HepG2 (cell line): ENCODE data around the gene DIPK1B. TPM values are rescaled to one million over a fixed set of nuclear protein-coding genes. Genes with fewer than 3 reads are reported as not detected.

Experiments used
- ATAC-seq: fragments of 200-7000 bp; cut with Tn5 transposase; 3 replicates; pipeline ENCODE4 v1.9.1; 2020; ENCODE audit warnings: mild to moderate bottlenecking, moderate library complexity
- BruUV-seq: library from RNA; stranded (reverse); fragments of 400-500 nt; replicated peaks from 2 replicates; lab custom pipeline; 2021; lab: Mats Ljungman, UMichigan
- CTCF ChIA-PET: fragments of 300-600 bp; formaldehyde crosslinking; extraction: SDS; loops from one replicate; lab custom pipeline; 2021; ENCODE audit warnings: low total read pairs, inconsistent platforms, low intra/inter-chr PET ratio; lab: Yijun Ruan, JAX
- POLR2A ChIA-PET: fragments of 350-600 bp; sonication (Branson Sonifier 250); formaldehyde crosslinking; loops from one replicate; lab custom pipeline; 2020; ENCODE audit warnings: antibody characterized with exemption, inconsistent platforms; lab: Yijun Ruan, JAX
- DNase-seq: peaks from one replicate; pipeline ENCODE4 v3.0.0-alpha.2; 2015; ENCODE audit warnings: low spot score
- FAIRE-seq: peaks from 3 replicates; lab custom pipeline; 2011; peaks lifted over from hg19 to GRCh38; lab: Jason Lieb, UNC
- H2AFZ ChIP-seq: one replicate; pipeline ENCODE4 v1.6.1; 2011; ENCODE audit warnings: low read length, inconsistent platforms
- H3K27ac ChIP-seq: fragments of 300-600 bp; 3 replicates; pipeline ENCODE4 v1.8.0; 2011; ENCODE audit warnings: mixed run types, mild to moderate bottlenecking, mixed read lengths, low read length, inconsistent platforms; ENCODE audit not compliant: insufficient read depth; ENCODE audit errors: extremely low read length
- H3K27me3 ChIP-seq, 2 experiments: fragments of 200-600 bp in 1 of 2; 2 replicates in 1 of 2; 3 replicates in 1 of 2; pipeline versions ENCODE4 v1.6.0 to v1.8.0; 2011; ENCODE audit warnings: low read length in 2 of 2, mild to moderate bottlenecking in 2 of 2, moderate library complexity in 2 of 2, inconsistent platforms in 1 of 2; ENCODE audit not compliant: insufficient read depth in 2 of 2, control insufficient read depth in 1 of 2
- H3K36me3 ChIP-seq, 2 experiments: fragments of 200-600 bp in 1 of 2; replicated peaks in 1 of 2; 2 replicates in 1 of 2; 3 replicates in 1 of 2; pipeline versions ENCODE4 v1.5.1 to v1.8.0; 2011; ENCODE audit warnings: low read length in 2 of 2, inconsistent platforms in 1 of 2; ENCODE audit not compliant: insufficient read depth in 2 of 2, control insufficient read depth in 1 of 2
- H3K4me1 ChIP-seq: 2 replicates; pipeline ENCODE4 v1.5.1; 2012; ENCODE audit warnings: low read length, inconsistent platforms; ENCODE audit not compliant: insufficient read depth
- H3K4me2 ChIP-seq: 2 replicates; pipeline ENCODE4 v1.6.0; 2011; ENCODE audit warnings: low read depth, low read length, inconsistent platforms
- H3K4me3 ChIP-seq, 3 experiments: fragments of 200-600 bp in 1 of 3; sonication (generic), shearing (Covaris generic) in 1 of 3; replicated peaks in 1 of 3; 2 replicates each; pipeline ENCODE4 v1.5.1; 2011 to 2016; ENCODE audit warnings: low read length in 3 of 3, inconsistent platforms in 2 of 3, low read depth in 2 of 3, mild to moderate bottlenecking in 2 of 3, control low read depth in 1 of 3, mixed read lengths in 1 of 3; ENCODE audit not compliant: insufficient read depth in 1 of 3
- H3K79me2 ChIP-seq: one replicate; pipeline ENCODE4 v1.6.1; 2011; ENCODE audit warnings: low read length, inconsistent platforms; ENCODE audit not compliant: insufficient read depth
- H3K9ac ChIP-seq: 2 replicates; pipeline ENCODE4 v1.6.0; 2011; ENCODE audit warnings: mild to moderate bottlenecking, low read depth, low read length, inconsistent platforms; ENCODE audit not compliant: insufficient read depth
- H3K9me3 ChIP-seq: 2 replicates; pipeline ENCODE4 v1.5.1; 2012; ENCODE audit warnings: mild to moderate bottlenecking, low read length
- H4K20me1 ChIP-seq: 2 replicates; pipeline ENCODE4 v1.6.0; 2011; ENCODE audit warnings: inconsistent platforms, mild to moderate bottlenecking, low read length, moderate library complexity; ENCODE audit not compliant: insufficient read depth
- DR1 ChIP-seq: sonication (generic); formaldehyde crosslinking; IDR thresholded peaks from 2 replicates; pipeline ENCODE4 v1.8.0; 2021; ENCODE audit warnings: mild to moderate bottlenecking, missing genetic modification reagents, inconsistent platforms
- ERF ChIP-seq: IDR thresholded peaks from 2 replicates; pipeline ENCODE4 v1.6.1; 2018; ENCODE audit warnings: missing biosample characterization, missing genetic modification reagents
- ESRRA ChIP-seq: sonication (generic); formaldehyde crosslinking; IDR thresholded peaks from 2 replicates; pipeline ENCODE4 v1.5.1; 2020; ENCODE audit warnings: mild to moderate bottlenecking, low read depth, missing genetic modification reagents
- ETV5 ChIP-seq: IDR thresholded peaks from 2 replicates; pipeline ENCODE4 v1.6.1; 2018; ENCODE audit warnings: missing biosample characterization, missing genetic modification reagents, inconsistent platforms, borderline replicate concordance
- HNF4A ChIP-seq: sonication (generic); formaldehyde crosslinking; IDR thresholded peaks from 2 replicates; pipeline ENCODE4 v1.4.0; 2020; ENCODE audit warnings: missing genetic modification reagents
- HNRNPK ChIP-seq: fragments of 200-400 bp; formaldehyde crosslinking; IDR thresholded peaks from 2 replicates; pipeline ENCODE4 v1.6.1; 2018; ENCODE audit warnings: low read length, low read depth, moderate library complexity, mild to moderate bottlenecking; ENCODE audit not compliant: poor library complexity, severe bottlenecking
- KLF6 ChIP-seq: IDR thresholded peaks from 2 replicates; pipeline ENCODE4 v1.8.0; 2016; ENCODE audit warnings: missing biosample characterization, missing genetic modification reagents
- MYC ChIP-seq: sonication (generic); formaldehyde crosslinking; IDR thresholded peaks from 2 replicates; pipeline ENCODE4 v1.9.0; 2021; ENCODE audit warnings: missing genetic modification reagents, borderline replicate concordance
- NR2F6 ChIP-seq, 2 experiments: IDR thresholded peaks; 2 replicates each; pipeline ENCODE4 v1.6.1; 2016; ENCODE audit warnings: antibody characterized with exemption in 1 of 2, mild to moderate bottlenecking in 1 of 2
- RXRB ChIP-seq: IDR thresholded peaks from 2 replicates; pipeline ENCODE4 v1.6.1; 2016; ENCODE audit warnings: borderline replicate concordance, missing genetic modification reagents, missing compliant biosample characterization
- SAP130 ChIP-seq: IDR thresholded peaks from 2 replicates; pipeline ENCODE4 v1.6.1; 2016; ENCODE audit warnings: low read depth
- THAP9 ChIP-seq: sonication (generic); formaldehyde crosslinking; IDR thresholded peaks from 2 replicates; pipeline ENCODE4; 2020; ENCODE audit warnings: missing genetic modification reagents, mild to moderate bottlenecking, borderline replicate concordance
- ZFX ChIP-seq: sonication (generic); formaldehyde crosslinking; IDR thresholded peaks from 2 replicates; pipeline ENCODE4 v1.4.0; 2020; ENCODE audit warnings: mild to moderate bottlenecking, low read depth, missing genetic modification reagents, moderate library complexity
- ZNF816 ChIP-seq: sonication (generic); formaldehyde crosslinking; IDR thresholded peaks from 2 replicates; pipeline ENCODE4 v1.8.0; 2022; ENCODE audit warnings: missing genetic modification reagents, mild to moderate bottlenecking, borderline replicate concordance
- WGBS: methylation state at CpG from one replicate; pipeline ENCODE4 v1.1.6; 2017; ENCODE audit warnings: low lambda C conversion rate; 5-methylcytosine and 5-hydroxymethylcytosine counted together
- in situ Hi-C: cut with HindIII; loops from 2 replicates; pipeline ENCODE4 v1.10.0; 2017; ENCODE audit warnings: low pct_unique_long_range_greater_than_20kb; ENCODE audit not compliant: extremely low pct_ligation_motif_present
- intact Hi-C: fragments of 100-400 bp; cut with micrococcal nuclease; formaldehyde crosslinking; loops from one replicate; pipeline ENCODE4 v1.10.0; 2022; ENCODE audit not compliant: unreplicated experiment
- polyA plus RNA-seq, 8 experiments: library from polyadenylated mRNA; depleted of rRNA in 3 of 8; stranded (reverse) in 7 of 8; unstranded in 1 of 8; fragments of >200 nt; fragmentation: Illumina TruSeq in 4 of 8; extraction: Trizol in 4 of 8; gene quantifications; 2 replicates each; pipeline versions ENCODE4 v1.2.1 to v1.2.3, GENCODE V29; 2011 to 2016; ENCODE audit warnings: low read depth in 4 of 8, missing spikeins in 1 of 8, mixed read lengths in 1 of 8; ENCODE audit not compliant: insufficient read depth in 1 of 8
- total RNA-seq, 5 experiments: library from RNA; depleted of rRNA; stranded (reverse); fragments of >200 nt; fragmentation: Illumina TruSeq; extraction: Trizol; gene quantifications; 2 replicates each; pipeline ENCODE4 v1.2.3, GENCODE V29; 2016; ENCODE audit warnings: low read depth in 1 of 5
- TF ChIP-seq, protein P1 (sequence below): sonication (generic); formaldehyde crosslinking; IDR thresholded peaks from 2 replicates; pipeline ENCODE4 v1.4.0; 2020; ENCODE audit warnings: missing genetic modification reagents
- TF ChIP-seq, protein P2 (sequence below): sonication (generic); formaldehyde crosslinking; IDR thresholded peaks from 2 replicates; pipeline ENCODE4 v1.4.0; 2020; ENCODE audit warnings: missing genetic modification reagents

Gene DIPK1B
- total and polyA plus RNA-seq, 2 of the 13 experiments (the other 11 are each of a cell fraction or from before 2014, with no cell fraction given), result 0.18 to 3.9 TPM

DNA sequence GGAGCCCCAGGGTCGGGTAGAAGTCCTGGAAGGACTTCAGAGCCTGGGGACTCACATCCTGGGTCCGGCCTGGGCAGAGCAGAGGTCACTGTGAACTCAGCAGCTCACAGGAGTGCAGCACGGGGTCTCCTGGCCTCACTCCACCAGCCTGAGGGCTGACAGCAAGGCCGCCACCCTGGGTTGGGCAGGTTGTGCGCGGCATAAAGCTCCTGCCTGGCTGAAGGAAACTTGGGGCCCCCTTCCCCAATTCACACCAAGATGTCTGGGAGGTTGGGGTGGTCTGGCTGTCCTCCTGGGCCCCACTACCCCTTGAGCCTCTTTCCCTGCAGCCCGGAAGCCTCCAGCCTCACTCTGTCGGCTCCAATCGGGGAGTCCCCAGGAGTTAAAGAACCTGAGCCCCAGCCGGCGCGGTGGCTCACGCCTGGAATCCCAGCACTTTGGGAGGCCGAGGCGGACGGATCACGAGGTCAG is 49.9 kb downstream of the DIPK1B start:
- H3K27ac ChIP-seq, result peak overlapping the region; percentile 35
- TF ChIP-seq, protein P1, sequence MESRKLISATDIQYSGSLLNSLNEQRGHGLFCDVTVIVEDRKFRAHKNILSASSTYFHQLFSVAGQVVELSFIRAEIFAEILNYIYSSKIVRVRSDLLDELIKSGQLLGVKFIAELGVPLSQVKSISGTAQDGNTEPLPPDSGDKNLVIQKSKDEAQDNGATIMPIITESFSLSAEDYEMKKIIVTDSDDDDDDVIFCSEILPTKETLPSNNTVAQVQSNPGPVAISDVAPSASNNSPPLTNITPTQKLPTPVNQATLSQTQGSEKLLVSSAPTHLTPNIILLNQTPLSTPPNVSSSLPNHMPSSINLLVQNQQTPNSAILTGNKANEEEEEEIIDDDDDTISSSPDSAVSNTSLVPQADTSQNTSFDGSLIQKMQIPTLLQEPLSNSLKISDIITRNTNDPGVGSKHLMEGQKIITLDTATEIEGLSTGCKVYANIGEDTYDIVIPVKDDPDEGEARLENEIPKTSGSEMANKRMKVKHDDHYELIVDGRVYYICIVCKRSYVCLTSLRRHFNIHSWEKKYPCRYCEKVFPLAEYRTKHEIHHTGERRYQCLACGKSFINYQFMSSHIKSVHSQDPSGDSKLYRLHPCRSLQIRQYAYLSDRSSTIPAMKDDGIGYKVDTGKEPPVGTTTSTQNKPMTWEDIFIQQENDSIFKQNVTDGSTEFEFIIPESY, result peak; percentile 43; the same call in 1 of the 2 replicates
- no peak for TF ChIP-seq ERF (CRISPR knock-in tag)
- peak; percentile 45 for TF ChIP-seq ZFX (CRISPR knock-in tag)
- TF ChIP-seq NR2F6 (IDR thresholded peaks at IDR 0.05), result no peak
- peak; percentile 57; the same call in 1 of the 2 replicates for TF ChIP-seq NR2F6 (CRISPR knock-in tag; IDR thresholded peaks at IDR 0.05)
- TF ChIP-seq ETV5 (CRISPR knock-in tag), result no peak; the same call in 1 of the 2 replicates
- TF ChIP-seq, protein P2, sequence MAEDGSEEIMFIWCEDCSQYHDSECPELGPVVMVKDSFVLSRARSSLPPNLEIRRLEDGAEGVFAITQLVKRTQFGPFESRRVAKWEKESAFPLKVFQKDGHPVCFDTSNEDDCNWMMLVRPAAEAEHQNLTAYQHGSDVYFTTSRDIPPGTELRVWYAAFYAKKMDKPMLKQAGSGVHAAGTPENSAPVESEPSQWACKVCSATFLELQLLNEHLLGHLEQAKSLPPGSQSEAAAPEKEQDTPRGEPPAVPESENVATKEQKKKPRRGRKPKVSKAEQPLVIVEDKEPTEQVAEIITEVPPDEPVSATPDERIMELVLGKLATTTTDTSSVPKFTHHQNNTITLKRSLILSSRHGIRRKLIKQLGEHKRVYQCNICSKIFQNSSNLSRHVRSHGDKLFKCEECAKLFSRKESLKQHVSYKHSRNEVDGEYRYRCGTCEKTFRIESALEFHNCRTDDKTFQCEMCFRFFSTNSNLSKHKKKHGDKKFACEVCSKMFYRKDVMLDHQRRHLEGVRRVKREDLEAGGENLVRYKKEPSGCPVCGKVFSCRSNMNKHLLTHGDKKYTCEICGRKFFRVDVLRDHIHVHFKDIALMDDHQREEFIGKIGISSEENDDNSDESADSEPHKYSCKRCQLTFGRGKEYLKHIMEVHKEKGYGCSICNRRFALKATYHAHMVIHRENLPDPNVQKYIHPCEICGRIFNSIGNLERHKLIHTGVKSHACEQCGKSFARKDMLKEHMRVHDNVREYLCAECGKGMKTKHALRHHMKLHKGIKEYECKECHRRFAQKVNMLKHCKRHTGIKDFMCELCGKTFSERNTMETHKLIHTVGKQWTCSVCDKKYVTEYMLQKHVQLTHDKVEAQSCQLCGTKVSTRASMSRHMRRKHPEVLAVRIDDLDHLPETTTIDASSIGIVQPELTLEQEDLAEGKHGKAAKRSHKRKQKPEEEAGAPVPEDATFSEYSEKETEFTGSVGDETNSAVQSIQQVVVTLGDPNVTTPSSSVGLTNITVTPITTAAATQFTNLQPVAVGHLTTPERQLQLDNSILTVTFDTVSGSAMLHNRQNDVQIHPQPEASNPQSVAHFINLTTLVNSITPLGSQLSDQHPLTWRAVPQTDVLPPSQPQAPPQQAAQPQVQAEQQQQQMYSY (CRISPR knock-in tag), result peak; percentile 56; the same call in 1 of the 2 replicates
- peak; percentile 21; the same call in 1 of the 2 replicates for TF ChIP-seq MYC (CRISPR knock-in tag)
- TF ChIP-seq THAP9 (CRISPR knock-in tag), result peak; percentile 22; the same call in 1 of the 2 replicates
- TF ChIP-seq SAP130 (CRISPR knock-in tag), result 0 out of 2 replicates have a peak, but pooled peaks have one; percentile 29
- TF ChIP-seq DR1, result no peak
- TF ChIP-seq HNF4A (CRISPR knock-in tag), result peak; percentile 36
- peak; percentile 60; the same call in 1 of the 2 replicates for TF ChIP-seq ESRRA (CRISPR knock-in tag)
- TF ChIP-seq HNRNPK, result no peak
- TF ChIP-seq KLF6 (CRISPR knock-in tag), result no peak
- peak; percentile 23; the same call in 1 of the 2 replicates for TF ChIP-seq RXRB (CRISPR knock-in tag)
- TF ChIP-seq ZNF816 (CRISPR knock-in tag), result 0 out of 2 replicates have a peak, but pooled peaks have one; percentile 29

More for the DNA sequence above, 49.9 kb downstream of the DIPK1B start:
- in situ Hi-C loops (no loop called here), intact Hi-C loops (no loop called here)
- H3K9ac ChIP-seq, result no peak overlapping the region
- no peaks in the 10 kb centered on the region for H3K9me3 ChIP-seq
- peak overlapping the region; percentile 47 for H3K4me2 ChIP-seq
- H3K4me3 ChIP-seq, result no peak overlapping the region; a peak in 1 of 6 replicates
- H3K36me3 ChIP-seq, result no peaks in the 10 kb centered on the region
- ATAC-seq, result peak; percentile 34; the same call in 2 of the 3 replicates
- no peak for FAIRE-seq
- BruUV-seq, result no TSS peak
- ChIA-PET CTCF (no interaction called here), POLR2A (interaction anchor here (1.4 kb wide), 1 partner anchor 34 kb away, joined by 3 read pairs; no protein-coding TSS in a partner anchor)
- no peak for DNase-seq
- H4K20me1 ChIP-seq, result no peaks in the 10 kb centered on the region
- no peak overlapping the region for H2AFZ ChIP-seq
- peaks cover 2 to 14% of the 10 kb centered on the region in 2 experiments; a peak in 2 of 5 replicates for H3K27me3 ChIP-seq
- no peaks in the 10 kb centered on the region for H3K79me2 ChIP-seq
- H3K4me1 ChIP-seq, result peaks cover 65% of the 10 kb centered on the region
- 69% methylated on average over 14 of the region's 17 CpGs for WGBS
